PFSK-1 (cell line): ENCODE measurements around the gene RNF169.

Experiments used
- POLR2AphosphoS5 ChIP-seq: IDR thresholded peaks from 2 replicates; pipeline ENCODE4 v1.6.1; 2012; ENCODE audit warnings: low read depth, mild to moderate bottlenecking, control low read depth, low read length, moderate library complexity
- REST ChIP-seq, 2 experiments: IDR thresholded peaks; 2 replicates each; pipeline versions ENCODE4 v1.6.1 to v1.8.0; 2011 to 2012; ENCODE audit warnings: low read depth in 2 of 2, low read length in 2 of 2, control low read depth in 1 of 2, inconsistent platforms in 1 of 2, mild to moderate bottlenecking in 1 of 2, moderate library complexity in 1 of 2; ENCODE audit not compliant: insufficient read depth in 1 of 2
- SIN3A ChIP-seq: IDR thresholded peaks from 2 replicates; pipeline ENCODE4 v1.6.1; 2012; ENCODE audit warnings: mild to moderate bottlenecking, low read length, moderate library complexity, borderline replicate concordance; ENCODE audit not compliant: insufficient read depth
- TAF1 ChIP-seq: IDR thresholded peaks from 2 replicates; pipeline ENCODE4 v1.6.1; 2012; ENCODE audit warnings: low read length, control low read depth, borderline replicate concordance; ENCODE audit not compliant: insufficient read depth

- no peak for TF ChIP-seq REST (IDR thresholded peaks at IDR 0.05; ENCODE audit: insufficient read depth in 1 of 2, low read depth in 2 of 2, low read length in 2 of 2)
- TF ChIP-seq SIN3A: no peak
- no peak for TF ChIP-seq TAF1
- no peak for TF ChIP-seq POLR2AphosphoS5
Observed at GRCh38 chr11:74714904-74715303, 33.7 kb upstream of the RNF169 start.
